ENCODE measurements around the gene STAG2. TPM values are rescaled to one million over a fixed set of nuclear protein-coding genes. Genes with fewer than 3 reads are reported as not detected.

STAG2 gene
- total RNA-seq, 2 experiments from 2014 or later, result 84.7 to 89.4 TPM

DNA sequence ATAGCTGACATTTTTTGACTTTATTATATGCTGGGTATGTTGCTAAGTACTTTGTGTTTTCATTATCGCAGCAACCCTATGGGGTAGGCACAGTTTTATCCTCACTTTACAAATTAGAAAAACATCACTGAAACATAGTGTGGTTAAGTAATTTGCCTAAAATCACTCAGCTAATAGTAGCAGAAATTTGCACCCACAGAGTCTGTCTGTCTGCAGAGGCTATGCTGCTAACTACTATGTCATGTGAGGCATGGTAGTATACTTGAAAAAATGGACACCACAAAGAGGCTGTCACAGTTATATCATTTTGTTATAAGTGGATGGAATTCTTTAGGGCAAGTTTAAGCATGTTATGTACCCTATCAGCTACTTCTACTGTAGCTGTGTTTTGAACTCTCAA is 69.0 kb downstream of the STAG2 start:
- H3K9me3 Mint-ChIP-seq, result no peaks in the 10 kb centered on the region
- H3K27ac ChIP-seq (ENCODE audit: low read depth in 1 of 2, low read length in 2 of 2), result no peak overlapping the region

DNA sequence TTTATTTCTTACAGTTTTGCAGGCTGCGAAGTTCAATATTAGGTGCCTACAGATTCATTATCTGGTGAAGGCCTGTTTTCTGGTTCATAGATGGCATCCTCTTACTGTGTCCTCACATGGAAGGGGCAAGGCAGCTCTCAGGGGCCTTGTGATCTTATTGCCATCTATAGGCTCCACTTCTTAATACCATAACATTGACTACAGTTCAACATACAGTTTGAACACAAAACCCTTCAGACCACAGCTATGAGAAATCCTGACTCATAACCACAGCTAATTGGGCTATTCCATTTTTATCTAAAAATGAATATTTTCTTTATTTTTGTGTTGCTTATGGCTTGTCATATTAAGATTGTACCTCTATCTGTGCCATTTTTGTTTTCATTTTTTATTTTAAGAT is 72.3 kb downstream of the STAG2 start:
- intact Hi-C loops (cut with DNase I, micrococcal nuclease), result no loop called here
- Histone ChIP-seq H3K27me3 (ENCODE audit: control insufficient read depth in 1 of 2, insufficient read depth in 2 of 2, low read length in 2 of 2) (no peaks in the 10 kb centered on the region), H3K4me1 (ENCODE audit: insufficient read depth, low read length) (no peaks in the 10 kb centered on the region), H3K27ac (ENCODE audit: low read depth in 1 of 2, low read length in 2 of 2) (no peak overlapping the region), H3K36me3 (ENCODE audit: insufficient read depth, low read length) (peaks cover 41% of the 10 kb centered on the region), H3K9me3 (ENCODE audit: control insufficient read depth in 1 of 2, insufficient read depth in 1 of 2, low read length in 2 of 2) (no peaks in the 10 kb centered on the region), H3K4me3 (ENCODE audit: low read length) (no peak overlapping the region)
- ATAC-seq (ENCODE audit: poor library complexity), result no peak
- Mint-ChIP-seq H3K4me1 (ENCODE audit: low read depth) (peaks cover 19% of the 10 kb centered on the region), H3K4me3 (no peak overlapping the region), H3K9me3 (no peaks in the 10 kb centered on the region), H3K36me3 (ENCODE audit: low read depth) (peaks cover 49% of the 10 kb centered on the region), H3K27me3 (no peaks in the 10 kb centered on the region), H3K27ac (peak overlapping the region; percentile 60)
- POLR2A ChIA-PET, result interaction anchor here (1.5 kb wide), 1 partner anchor 18 kb away, joined by 4 read pairs; no protein-coding TSS in a partner anchor
- DNase-seq, result no peak
- CTCF ChIA-PET, result no interaction called here
- TF ChIP-seq, protein P1, sequence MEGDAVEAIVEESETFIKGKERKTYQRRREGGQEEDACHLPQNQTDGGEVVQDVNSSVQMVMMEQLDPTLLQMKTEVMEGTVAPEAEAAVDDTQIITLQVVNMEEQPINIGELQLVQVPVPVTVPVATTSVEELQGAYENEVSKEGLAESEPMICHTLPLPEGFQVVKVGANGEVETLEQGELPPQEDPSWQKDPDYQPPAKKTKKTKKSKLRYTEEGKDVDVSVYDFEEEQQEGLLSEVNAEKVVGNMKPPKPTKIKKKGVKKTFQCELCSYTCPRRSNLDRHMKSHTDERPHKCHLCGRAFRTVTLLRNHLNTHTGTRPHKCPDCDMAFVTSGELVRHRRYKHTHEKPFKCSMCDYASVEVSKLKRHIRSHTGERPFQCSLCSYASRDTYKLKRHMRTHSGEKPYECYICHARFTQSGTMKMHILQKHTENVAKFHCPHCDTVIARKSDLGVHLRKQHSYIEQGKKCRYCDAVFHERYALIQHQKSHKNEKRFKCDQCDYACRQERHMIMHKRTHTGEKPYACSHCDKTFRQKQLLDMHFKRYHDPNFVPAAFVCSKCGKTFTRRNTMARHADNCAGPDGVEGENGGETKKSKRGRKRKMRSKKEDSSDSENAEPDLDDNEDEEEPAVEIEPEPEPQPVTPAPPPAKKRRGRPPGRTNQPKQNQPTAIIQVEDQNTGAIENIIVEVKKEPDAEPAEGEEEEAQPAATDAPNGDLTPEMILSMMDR (IDR thresholded peaks at IDR 0.05), result no peak

More for the DNA sequence above, 69.0 kb downstream of the STAG2 start:
- intact Hi-C loops (cut with DNase I, micrococcal nuclease), result no loop called here
- Histone ChIP-seq H3K36me3 (ENCODE audit: insufficient read depth, low read length) (peaks cover 33% of the 10 kb centered on the region), H3K9me3 (ENCODE audit: control insufficient read depth in 1 of 2, insufficient read depth in 1 of 2, low read length in 2 of 2) (no peaks in the 10 kb centered on the region), H3K27me3 (ENCODE audit: control insufficient read depth in 1 of 2, insufficient read depth in 2 of 2, low read length in 2 of 2) (no peaks in the 10 kb centered on the region), H3K4me3 (ENCODE audit: low read length) (no peak overlapping the region), H3K4me1 (ENCODE audit: insufficient read depth, low read length) (no peaks in the 10 kb centered on the region)
- TF ChIP-seq, protein P1 (IDR thresholded peaks at IDR 0.05), result no peak
- H3K27me3 Mint-ChIP-seq, result no peaks in the 10 kb centered on the region
- no peak overlapping the region for H3K4me3 Mint-ChIP-seq
- DNase-seq, result no peak
- H3K27ac Mint-ChIP-seq, result no peak overlapping the region
- ATAC-seq (ENCODE audit: poor library complexity), result no peak
- H3K36me3 Mint-ChIP-seq (ENCODE audit: low read depth), result peaks cover 47% of the 10 kb centered on the region
- CTCF ChIA-PET, result no interaction called here
- POLR2A ChIA-PET, result no interaction called here
- peaks cover 9% of the 10 kb centered on the region for H3K4me1 Mint-ChIP-seq (ENCODE audit: low read depth)

DNA sequence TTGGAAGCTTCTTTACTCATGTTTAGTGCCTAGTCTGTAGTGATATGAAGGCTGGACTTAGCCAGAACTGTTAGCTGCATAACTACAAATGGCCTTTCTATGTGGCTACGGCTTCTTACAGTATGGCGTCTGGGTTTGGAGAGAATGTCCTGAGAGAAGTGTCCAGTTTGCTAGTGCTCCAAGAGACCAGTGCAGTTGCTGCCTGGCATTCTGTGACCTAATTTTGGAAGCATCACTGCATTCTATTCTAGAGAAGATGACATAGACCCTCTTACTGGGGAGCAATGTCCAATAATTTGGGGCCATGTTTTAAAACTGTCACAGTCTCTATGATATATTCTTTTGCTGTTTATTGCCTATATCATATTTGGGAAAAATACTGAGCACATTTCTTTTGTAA is 74.2 kb downstream of the STAG2 start:
- Mint-ChIP-seq H3K27me3 (no peaks in the 10 kb centered on the region), H3K27ac (peak overlapping the region; percentile 12), H3K36me3 (ENCODE audit: low read depth) (peaks cover 49% of the 10 kb centered on the region), H3K4me3 (no peak overlapping the region), H3K9me3 (no peaks in the 10 kb centered on the region), H3K4me1 (ENCODE audit: low read depth) (peaks cover 26% of the 10 kb centered on the region)
- ChIA-PET CTCF (no interaction called here), POLR2A (interaction anchor here (1.0 kb wide), 1 partner anchor 73 kb away, joined by 4 read pairs; no protein-coding TSS in a partner anchor)
- H3K27ac ChIP-seq (ENCODE audit: low read depth in 1 of 2, low read length in 2 of 2), result no peak overlapping the region
- peaks cover 42% of the 10 kb centered on the region for H3K36me3 ChIP-seq (ENCODE audit: insufficient read depth, low read length)
- no peak for ATAC-seq (ENCODE audit: poor library complexity)
- no peaks in the 10 kb centered on the region for H3K27me3 ChIP-seq (ENCODE audit: control insufficient read depth in 1 of 2, insufficient read depth in 2 of 2, low read length in 2 of 2)
- H3K9me3 ChIP-seq (ENCODE audit: control insufficient read depth in 1 of 2, insufficient read depth in 1 of 2, low read length in 2 of 2), result no peaks in the 10 kb centered on the region
- TF ChIP-seq, protein P1 (IDR thresholded peaks at IDR 0.05), result no peak
- DNase-seq, result no peak
- no peak overlapping the region for H3K4me3 ChIP-seq (ENCODE audit: low read length)
- H3K4me1 ChIP-seq (ENCODE audit: insufficient read depth, low read length), result no peaks in the 10 kb centered on the region
- intact Hi-C loops (cut with DNase I, micrococcal nuclease), result no loop called here

Measured in CD4-positive, alpha-beta T cell (primary cell).